PC-3 (cell line): ENCODE data around the gene CRHR2.

Source experiments
- EZH2 ChIP-seq: fragments of 300-600 bp; sonication (generic); IDR thresholded peaks from one replicate; pipeline ENCODE4 v1.6.1; 2017; ENCODE audit warnings: antibody characterized with exemption, mild to moderate bottlenecking, low read length; ENCODE audit not compliant: unreplicated experiment
- TF ChIP-seq, protein P1 (sequence below): fragments of 300-600 bp; sonication (generic); conservative IDR thresholded peaks from 2 replicates; pipeline ENCODE4 v1.5.1; 2017; ENCODE audit warnings: antibody characterized with exemption, low read depth, mild to moderate bottlenecking, low read length

- TF ChIP-seq EZH2 = no peak
- TF ChIP-seq, protein P1, sequence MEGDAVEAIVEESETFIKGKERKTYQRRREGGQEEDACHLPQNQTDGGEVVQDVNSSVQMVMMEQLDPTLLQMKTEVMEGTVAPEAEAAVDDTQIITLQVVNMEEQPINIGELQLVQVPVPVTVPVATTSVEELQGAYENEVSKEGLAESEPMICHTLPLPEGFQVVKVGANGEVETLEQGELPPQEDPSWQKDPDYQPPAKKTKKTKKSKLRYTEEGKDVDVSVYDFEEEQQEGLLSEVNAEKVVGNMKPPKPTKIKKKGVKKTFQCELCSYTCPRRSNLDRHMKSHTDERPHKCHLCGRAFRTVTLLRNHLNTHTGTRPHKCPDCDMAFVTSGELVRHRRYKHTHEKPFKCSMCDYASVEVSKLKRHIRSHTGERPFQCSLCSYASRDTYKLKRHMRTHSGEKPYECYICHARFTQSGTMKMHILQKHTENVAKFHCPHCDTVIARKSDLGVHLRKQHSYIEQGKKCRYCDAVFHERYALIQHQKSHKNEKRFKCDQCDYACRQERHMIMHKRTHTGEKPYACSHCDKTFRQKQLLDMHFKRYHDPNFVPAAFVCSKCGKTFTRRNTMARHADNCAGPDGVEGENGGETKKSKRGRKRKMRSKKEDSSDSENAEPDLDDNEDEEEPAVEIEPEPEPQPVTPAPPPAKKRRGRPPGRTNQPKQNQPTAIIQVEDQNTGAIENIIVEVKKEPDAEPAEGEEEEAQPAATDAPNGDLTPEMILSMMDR = no peak
Measured at GRCh38 chr7:30667172-30667571, 15.1 kb downstream of the CRHR2 start.
